ENCODE results near the gene TMEM8B. TPM values are rescaled to one million over a fixed set of nuclear protein-coding genes. Genes with fewer than 3 reads are reported as not detected.

Gene TMEM8B
- total RNA-seq, 1 experiment from 2014 or later, result 2.4 TPM

DNA sequence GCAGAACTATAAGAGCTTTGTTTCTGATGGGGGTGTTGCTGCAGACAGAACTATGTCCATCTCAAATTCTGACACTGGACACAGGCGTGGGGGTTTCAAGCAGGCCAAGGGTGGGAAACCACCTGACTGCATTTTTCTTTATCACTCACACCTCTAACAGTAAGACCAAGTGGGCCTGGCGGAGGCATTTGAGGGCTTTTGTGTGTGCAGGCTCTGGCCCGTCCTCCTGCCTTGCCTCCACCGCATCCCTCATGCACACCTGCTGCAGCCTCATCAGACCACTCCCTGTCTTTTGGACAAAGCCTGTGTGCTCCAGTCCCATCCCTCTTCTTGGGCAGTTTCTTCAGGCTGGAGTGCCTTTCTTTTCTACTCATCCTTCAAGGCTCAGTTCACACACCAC, 33.3 kb downstream of the TMEM8B start:
- no peak overlapping the region for H3K27ac ChIP-seq (ENCODE audit: low read length)
- no peaks in the 10 kb centered on the region for H3K4me1 ChIP-seq (ENCODE audit: insufficient read depth, low read length)
- H4K20me1 ChIP-seq (ENCODE audit: low read length), result no peaks in the 10 kb centered on the region
- no peaks in the 10 kb centered on the region for H3K36me3 ChIP-seq (ENCODE audit: low read depth, low read length)
- H3K27me3 ChIP-seq (ENCODE audit: low read length), result no peaks in the 10 kb centered on the region
- no peak overlapping the region for H2AFZ ChIP-seq (ENCODE audit: low read length)
- H3K9me3 ChIP-seq (ENCODE audit: low read length), result no peaks in the 10 kb centered on the region
- H3K79me2 ChIP-seq (ENCODE audit: low read length), result no peaks in the 10 kb centered on the region
- TF ChIP-seq, protein P1, sequence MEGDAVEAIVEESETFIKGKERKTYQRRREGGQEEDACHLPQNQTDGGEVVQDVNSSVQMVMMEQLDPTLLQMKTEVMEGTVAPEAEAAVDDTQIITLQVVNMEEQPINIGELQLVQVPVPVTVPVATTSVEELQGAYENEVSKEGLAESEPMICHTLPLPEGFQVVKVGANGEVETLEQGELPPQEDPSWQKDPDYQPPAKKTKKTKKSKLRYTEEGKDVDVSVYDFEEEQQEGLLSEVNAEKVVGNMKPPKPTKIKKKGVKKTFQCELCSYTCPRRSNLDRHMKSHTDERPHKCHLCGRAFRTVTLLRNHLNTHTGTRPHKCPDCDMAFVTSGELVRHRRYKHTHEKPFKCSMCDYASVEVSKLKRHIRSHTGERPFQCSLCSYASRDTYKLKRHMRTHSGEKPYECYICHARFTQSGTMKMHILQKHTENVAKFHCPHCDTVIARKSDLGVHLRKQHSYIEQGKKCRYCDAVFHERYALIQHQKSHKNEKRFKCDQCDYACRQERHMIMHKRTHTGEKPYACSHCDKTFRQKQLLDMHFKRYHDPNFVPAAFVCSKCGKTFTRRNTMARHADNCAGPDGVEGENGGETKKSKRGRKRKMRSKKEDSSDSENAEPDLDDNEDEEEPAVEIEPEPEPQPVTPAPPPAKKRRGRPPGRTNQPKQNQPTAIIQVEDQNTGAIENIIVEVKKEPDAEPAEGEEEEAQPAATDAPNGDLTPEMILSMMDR (conservative IDR thresholded peaks at IDR 0.05; ENCODE audit: low read depth, low read length), result no peak
- TF ChIP-seq EZH2phosphoT487 (IDR thresholded peaks at IDR 0.05; ENCODE audit: borderline replicate concordance, low read length) (no peak), EZH2 (IDR thresholded peaks at IDR 0.05; ENCODE audit: low read length, unreplicated experiment) (no peak)
- ATAC-seq (no peak), DNase-seq (no peak)
- no peaks in the 10 kb centered on the region for H3F3A ChIP-seq (ENCODE audit: low read length, unreplicated experiment)
- BruUV-seq (replicated peaks), result no TSS peak
- intact Hi-C loops (cut with micrococcal nuclease), result no loop called here
- H3K9ac ChIP-seq (ENCODE audit: low read length), result no peak overlapping the region
- H3K4me2 ChIP-seq (ENCODE audit: low read length), result no peak overlapping the region
- no peaks in the 10 kb centered on the region for H3K9me2 ChIP-seq (replicated peaks; ENCODE audit: low read length)
- ChIA-PET POLR2A (ENCODE audit: unreplicated experiment) (no interaction called here), CTCF (no interaction called here)
- no peak overlapping the region for H3K4me3 ChIP-seq (ENCODE audit: low read length)

DNA sequence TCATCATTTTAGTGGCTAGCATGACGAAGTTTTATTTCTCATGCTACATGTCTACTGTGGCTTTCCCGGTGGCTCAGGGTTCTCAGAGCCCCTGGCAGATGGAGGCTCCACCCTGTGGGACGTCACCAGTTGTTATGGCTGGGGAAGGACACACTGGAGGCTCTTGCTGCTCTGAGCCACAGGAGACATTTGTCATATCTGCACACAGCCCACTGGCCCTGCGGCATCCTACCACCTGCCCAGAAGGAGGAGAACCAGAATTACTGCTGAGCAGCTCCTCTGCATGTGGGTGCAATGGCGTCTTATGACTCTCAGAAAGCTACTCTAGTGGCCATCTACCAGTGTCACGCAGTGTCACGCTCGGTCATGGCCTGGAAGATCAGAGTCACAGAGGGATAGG, 34.6 kb downstream of the TMEM8B start:
- H2AFZ ChIP-seq (ENCODE audit: low read length), result no peak overlapping the region
- intact Hi-C loops (cut with micrococcal nuclease), result no loop called here

DNA sequence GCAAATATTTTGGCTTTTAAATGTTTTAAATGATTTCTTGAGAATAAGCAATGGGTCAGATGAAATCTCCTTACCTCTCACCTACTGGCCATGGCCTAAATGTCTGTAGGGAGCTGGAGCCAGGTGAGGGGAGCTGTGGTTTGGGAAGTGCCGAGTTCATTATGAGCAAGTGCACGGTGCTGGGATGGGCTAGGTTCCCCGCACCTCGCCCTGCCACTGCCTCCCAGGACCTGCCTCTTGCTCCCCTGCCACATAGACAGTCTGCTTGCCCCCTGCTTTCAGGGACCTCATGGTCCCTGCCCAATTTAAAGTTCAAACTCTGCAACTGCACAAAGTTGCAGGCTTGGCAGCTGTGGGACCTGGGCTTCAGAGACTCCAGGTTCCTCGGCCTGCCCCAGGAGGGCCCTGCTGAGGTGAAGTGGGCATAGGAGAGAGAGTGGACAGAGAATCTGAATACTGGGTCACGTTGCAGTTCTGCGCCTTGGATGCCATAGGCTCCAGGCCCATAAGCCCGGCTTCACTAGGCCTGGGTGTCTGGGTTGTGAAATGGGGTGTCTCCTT, 35.7 kb downstream of the TMEM8B start:
- ChIA-PET CTCF (no interaction called here), POLR2A (ENCODE audit: unreplicated experiment) (no interaction called here)
- no TSS peak for BruUV-seq (replicated peaks)
- Histone ChIP-seq H3K9me3 (ENCODE audit: low read length) (no peaks in the 10 kb centered on the region), H3K9ac (ENCODE audit: low read length) (no peak overlapping the region), H3K36me3 (ENCODE audit: low read depth, low read length) (no peaks in the 10 kb centered on the region), H3K79me2 (ENCODE audit: low read length) (no peaks in the 10 kb centered on the region), H3K27ac (ENCODE audit: low read length) (no peak overlapping the region), H3F3A (ENCODE audit: low read length, unreplicated experiment) (no peaks in the 10 kb centered on the region), H3K4me2 (ENCODE audit: low read length) (no peak overlapping the region), H4K20me1 (ENCODE audit: low read length) (no peaks in the 10 kb centered on the region), H3K9me2 (replicated peaks; ENCODE audit: low read length) (no peaks in the 10 kb centered on the region), H3K4me1 (ENCODE audit: insufficient read depth, low read length) (no peaks in the 10 kb centered on the region), H2AFZ (ENCODE audit: low read length) (no peak overlapping the region), H3K27me3 (ENCODE audit: low read length) (no peaks in the 10 kb centered on the region), H3K4me3 (ENCODE audit: low read length) (no peak overlapping the region)
- DNase-seq (no peak), ATAC-seq (no peak)
- intact Hi-C loops (cut with micrococcal nuclease), result no loop called here
- no peak for TF ChIP-seq EZH2 (IDR thresholded peaks at IDR 0.05; ENCODE audit: low read length, unreplicated experiment)
- TF ChIP-seq, protein P1 (conservative IDR thresholded peaks at IDR 0.05; ENCODE audit: low read depth, low read length), result no peak
- TF ChIP-seq EZH2phosphoT487 (IDR thresholded peaks at IDR 0.05; ENCODE audit: borderline replicate concordance, low read length), result no peak

More for the DNA sequence above, 34.6 kb downstream of the TMEM8B start:
- no peaks in the 10 kb centered on the region for H3K9me2 ChIP-seq (replicated peaks; ENCODE audit: low read length)
- no peaks in the 10 kb centered on the region for H3K27me3 ChIP-seq (ENCODE audit: low read length)
- H4K20me1 ChIP-seq (ENCODE audit: low read length), result no peaks in the 10 kb centered on the region
- no peaks in the 10 kb centered on the region for H3K4me1 ChIP-seq (ENCODE audit: insufficient read depth, low read length)
- DNase-seq (no peak), ATAC-seq (no peak)
- no peak overlapping the region for H3K9ac ChIP-seq (ENCODE audit: low read length)
- CTCF ChIA-PET, result no interaction called here
- POLR2A ChIA-PET (ENCODE audit: unreplicated experiment), result no interaction called here
- TF ChIP-seq EZH2 (IDR thresholded peaks at IDR 0.05; ENCODE audit: low read length, unreplicated experiment) (no peak), EZH2phosphoT487 (IDR thresholded peaks at IDR 0.05; ENCODE audit: borderline replicate concordance, low read length) (no peak)
- TF ChIP-seq, protein P1 (conservative IDR thresholded peaks at IDR 0.05; ENCODE audit: low read depth, low read length), result no peak
- no peaks in the 10 kb centered on the region for H3K36me3 ChIP-seq (ENCODE audit: low read depth, low read length)
- no peak overlapping the region for H3K4me2 ChIP-seq (ENCODE audit: low read length)
- H3F3A ChIP-seq (ENCODE audit: low read length, unreplicated experiment), result no peaks in the 10 kb centered on the region
- no peaks in the 10 kb centered on the region for H3K79me2 ChIP-seq (ENCODE audit: low read length)
- no peaks in the 10 kb centered on the region for H3K9me3 ChIP-seq (ENCODE audit: low read length)
- no peak overlapping the region for H3K27ac ChIP-seq (ENCODE audit: low read length)
- H3K4me3 ChIP-seq (ENCODE audit: low read length), result no peak overlapping the region
- BruUV-seq (replicated peaks), result no TSS peak

Data from PC-3 (cell line).